ENCODE data around the gene SEC61G.

- TF ChIP-seq CTCF (IDR thresholded peaks at IDR 0.05; ENCODE audit: insufficient read depth, low read length): no peak
- no peak for TF ChIP-seq SPI1 (IDR thresholded peaks at IDR 0.05; ENCODE audit: borderline replicate concordance, low read depth)
- TF ChIP-seq POLR2AphosphoS5 (IDR thresholded peaks at IDR 0.05; ENCODE audit: low read depth): no peak
- no peak for TF ChIP-seq GABPA (IDR thresholded peaks at IDR 0.05; ENCODE audit: low read depth)
These were observed 30.6 kb downstream of the SEC61G start for GRCh38 chr7:54728411-54728810.

Measured in HL-60 (cell line).